Activated T-cell treated with anti-CD3 and anti-CD28 coated beads, Interleukin-2, amount 50 U/mL, for 24 hours (primary cell): ENCODE measurements around the gene DEGS1.
"Not testable (repeated sequence)": the region's sequence is repeated elsewhere in the genome, so short reads cannot be mapped to it uniquely, and the experiment has no call there.

ENCODE experiments used
- DNase-seq: peaks from one replicate; pipeline ENCODE4 v3.0.0-alpha.2; 2020
- H3K27ac Mint-ChIP-seq: 2 replicates; pipeline ENCODE4 v1.8.0; 2020; ENCODE audit warnings: mild to moderate bottlenecking, mixed read lengths
- H3K27me3 Mint-ChIP-seq: 2 replicates; pipeline ENCODE4 v1.8.0; 2020; ENCODE audit warnings: mixed read lengths
- H3K36me3 Mint-ChIP-seq: 2 replicates; pipeline ENCODE4 v1.8.0; 2020; ENCODE audit warnings: low read depth, mixed read lengths
- H3K4me1 Mint-ChIP-seq: 2 replicates; pipeline ENCODE4 v1.8.0; 2020; ENCODE audit warnings: low read depth, mixed read lengths
- H3K4me3 Mint-ChIP-seq: 2 replicates; pipeline ENCODE4 v1.8.0; 2020; ENCODE audit warnings: mild to moderate bottlenecking, moderate library complexity, mixed read lengths
- H3K9me3 Mint-ChIP-seq: 2 replicates; pipeline ENCODE4 v1.8.0; 2020; ENCODE audit warnings: mixed read lengths

The DEGS1 gene

GRCh38 chr1:224192082-224192788 is 9.2 kb downstream of the DEGS1 start:
- DNase-seq = no peak
- Mint-ChIP-seq H3K4me3 (no peak overlapping the region), H3K36me3 (peaks cover 61% of the 10 kb centered on the region), H3K4me1 (peaks cover 47% of the 10 kb centered on the region), H3K27me3 (no peaks in the 10 kb centered on the region), H3K9me3 (no peaks in the 10 kb centered on the region), H3K27ac (peak overlapping the region; percentile 94)

DNA sequence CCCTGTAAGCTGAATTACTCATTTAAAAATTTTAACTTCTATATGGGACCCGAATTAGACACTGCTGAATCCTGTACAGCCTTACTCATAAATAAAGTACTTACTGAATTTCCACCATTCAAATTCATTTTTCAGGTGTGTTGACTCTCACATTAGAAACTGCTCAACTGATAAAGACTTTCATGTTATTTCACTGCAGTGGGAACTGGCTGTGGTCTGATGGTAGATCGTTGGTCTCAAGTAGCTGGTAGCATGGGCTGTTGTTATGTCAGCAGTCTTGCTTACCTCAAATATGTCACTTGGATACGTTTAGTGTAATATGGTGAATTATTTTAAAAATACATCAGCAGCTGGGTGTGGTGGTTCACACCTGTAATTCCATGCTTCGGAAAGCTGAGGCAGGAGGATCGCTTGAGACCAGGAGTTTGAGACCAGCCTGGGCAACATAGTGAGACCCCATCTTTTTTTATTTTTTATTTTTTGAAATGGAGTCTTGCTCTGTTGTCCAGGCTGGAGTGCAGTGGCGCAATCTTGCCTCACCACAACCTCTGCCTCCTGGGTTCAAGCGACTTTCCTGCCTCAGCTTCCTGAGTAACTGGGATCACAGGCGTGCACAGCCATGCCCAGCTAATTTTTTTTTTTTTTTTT is 10.4 kb downstream of the DEGS1 start:
- Mint-ChIP-seq H3K9me3 (no peaks in the 10 kb centered on the region), H3K27ac (peak overlapping the region; percentile 72), H3K4me1 (peaks cover 39% of the 10 kb centered on the region), H3K4me3 (no peak overlapping the region), H3K27me3 (no peaks in the 10 kb centered on the region), H3K36me3 (peaks cover 54% of the 10 kb centered on the region)
- DNase-seq = no peak

DNA sequence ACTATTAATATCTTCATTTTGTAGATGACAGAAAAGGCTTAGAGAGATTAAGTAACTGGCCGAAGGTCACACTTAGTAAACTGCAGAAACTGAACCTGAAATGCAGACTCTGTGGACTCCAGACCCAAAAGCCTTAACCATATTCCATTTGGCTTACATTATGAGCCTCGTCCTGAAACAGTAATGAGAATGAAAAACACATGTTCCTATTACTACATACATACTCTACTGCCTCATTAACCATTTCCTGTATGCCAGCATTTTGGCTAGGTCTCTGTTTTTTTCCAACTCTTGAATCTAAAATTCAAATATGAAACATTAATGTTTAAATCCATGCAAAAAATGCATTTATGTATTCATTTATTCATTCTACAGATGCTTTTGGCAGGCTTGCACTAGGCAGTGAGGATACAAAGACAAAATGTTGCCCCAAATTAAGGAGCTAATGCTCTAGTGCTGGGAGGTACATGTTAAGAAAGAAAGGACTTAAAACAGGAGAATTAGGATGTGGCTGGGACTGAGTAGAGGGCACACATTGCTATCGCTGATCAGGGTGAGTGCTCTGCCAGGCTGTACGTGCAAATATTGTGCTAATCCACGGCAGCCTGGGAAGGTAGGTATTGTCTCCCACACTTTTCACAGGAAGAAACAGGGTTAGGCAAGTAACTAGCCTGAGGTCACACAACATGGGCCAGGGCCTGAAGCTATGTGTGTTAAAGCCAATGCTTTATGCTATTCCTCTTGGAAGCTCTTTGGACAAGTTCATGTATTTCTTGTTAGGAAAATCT is 14.0 kb downstream of the DEGS1 start:
- Mint-ChIP-seq H3K27me3 (no peaks in the 10 kb centered on the region), H3K9me3 (no peaks in the 10 kb centered on the region), H3K4me1 (peaks cover 20% of the 10 kb centered on the region), H3K27ac (peak overlapping the region; percentile 5), H3K4me3 (no peak overlapping the region), H3K36me3 (peaks cover 25% of the 10 kb centered on the region)
- no peak for DNase-seq

GRCh38 chr1:224198572-224198971 is 15.5 kb downstream of the DEGS1 start:
- no peak overlapping the region for H3K27ac Mint-ChIP-seq
- peaks cover 11% of the 10 kb centered on the region for H3K4me1 Mint-ChIP-seq
- peaks cover 13% of the 10 kb centered on the region for H3K36me3 Mint-ChIP-seq
- no peaks in the 10 kb centered on the region for H3K27me3 Mint-ChIP-seq
- H3K4me3 Mint-ChIP-seq = no peak overlapping the region
- no peak for DNase-seq
- H3K9me3 Mint-ChIP-seq = no peaks in the 10 kb centered on the region

DNA sequence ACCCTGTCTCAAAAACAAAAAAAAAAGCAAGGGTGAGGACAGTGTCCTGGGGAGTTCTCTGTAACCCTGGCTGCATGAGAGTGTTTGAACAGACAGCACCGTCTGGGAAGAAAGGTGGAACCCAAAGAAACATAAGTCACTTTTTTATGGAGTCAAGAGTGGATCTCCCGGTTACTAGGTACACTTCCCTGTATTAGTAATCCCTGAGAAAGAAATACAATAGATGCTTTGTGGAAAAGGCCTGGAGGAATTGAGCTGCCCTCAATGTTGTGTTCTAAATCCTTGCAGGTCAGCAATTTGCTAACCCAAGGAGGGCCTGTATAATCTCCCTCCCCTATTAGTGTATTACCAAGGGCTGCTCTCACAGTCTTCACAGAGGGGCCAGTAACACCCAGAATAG is 16.6 kb downstream of the DEGS1 start:
- H3K36me3 Mint-ChIP-seq = peaks cover 5% of the 10 kb centered on the region
- no peak for DNase-seq
- H3K27ac Mint-ChIP-seq = no peak overlapping the region
- H3K4me1 Mint-ChIP-seq = peaks cover 14% of the 10 kb centered on the region
- H3K4me3 Mint-ChIP-seq = no peak overlapping the region
- H3K27me3 Mint-ChIP-seq = no peaks in the 10 kb centered on the region
- H3K9me3 Mint-ChIP-seq = no peaks in the 10 kb centered on the region

- Mint-ChIP-seq H3K9me3 (no peaks in the 10 kb centered on the region), H3K4me1 (peaks cover 19% of the 10 kb centered on the region), H3K27me3 (no peaks in the 10 kb centered on the region), H3K27ac (no peak overlapping the region), H3K36me3 (no peaks in the 10 kb centered on the region), H3K4me3 (no peak overlapping the region)
- DNase-seq = no peak
These were observed 18.3 kb downstream of the DEGS1 start for GRCh38 chr1:224201383-224201782.

DNA sequence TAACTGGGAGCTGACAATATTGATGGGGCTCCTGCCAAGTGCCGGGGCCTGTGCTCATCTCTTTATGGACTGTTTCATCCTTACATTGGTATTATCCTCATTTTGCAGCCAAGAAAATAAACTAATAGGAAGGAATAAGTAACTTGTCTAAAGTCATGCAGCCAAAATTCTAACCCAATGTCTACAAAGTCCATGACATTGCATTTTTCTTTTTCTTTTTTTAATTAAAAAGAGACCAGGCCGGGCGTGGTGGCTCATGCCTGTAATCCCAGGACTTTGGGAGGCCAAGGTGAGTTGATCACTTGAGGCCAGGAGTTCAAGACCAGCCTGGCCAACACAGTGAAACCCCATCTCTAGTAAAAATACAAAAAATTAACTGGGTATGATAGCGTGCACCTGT is 18.8 kb downstream of the DEGS1 start:
- H3K36me3 Mint-ChIP-seq = no peaks in the 10 kb centered on the region
- H3K9me3 Mint-ChIP-seq = no peaks in the 10 kb centered on the region
- H3K4me3 Mint-ChIP-seq = no peak overlapping the region
- peaks cover 17% of the 10 kb centered on the region for H3K4me1 Mint-ChIP-seq
- no peak overlapping the region for H3K27ac Mint-ChIP-seq
- no peak for DNase-seq
- no peaks in the 10 kb centered on the region for H3K27me3 Mint-ChIP-seq

DNA sequence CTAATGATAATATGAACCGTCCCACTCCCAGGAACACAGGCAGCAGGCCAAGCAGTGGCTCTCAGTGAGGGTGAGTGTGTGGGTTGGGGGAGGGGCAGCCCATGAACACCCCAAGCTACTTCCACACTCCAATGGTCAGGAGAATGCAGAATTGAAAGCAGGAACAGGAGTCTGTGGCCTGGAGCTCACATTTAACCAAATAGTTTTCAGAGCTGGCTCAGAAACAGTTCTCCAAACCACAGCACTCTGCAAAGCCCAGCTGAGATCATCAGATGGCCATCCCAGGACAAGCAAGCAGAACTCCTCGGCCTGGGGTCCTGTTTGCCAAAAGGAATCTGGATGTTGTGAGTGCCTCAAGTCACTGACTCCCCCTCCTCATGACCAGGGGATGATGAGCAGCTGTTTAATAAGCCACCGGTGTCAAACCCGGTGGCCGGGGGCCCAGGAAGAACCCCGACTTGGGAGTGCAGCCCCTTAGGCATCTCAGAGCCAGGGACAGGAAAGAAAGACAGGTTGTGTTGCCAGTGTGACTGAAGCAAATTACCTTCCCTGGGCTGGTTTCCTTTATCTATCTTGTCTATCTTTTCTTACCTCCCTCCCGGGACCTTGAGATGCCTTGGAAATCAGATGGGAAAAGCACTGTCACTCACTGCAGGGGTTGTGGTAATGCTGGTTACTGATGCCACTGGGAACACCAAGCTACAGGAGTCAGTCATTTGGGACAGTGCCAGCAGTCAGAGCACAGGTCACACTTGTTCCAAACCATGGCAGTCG is 20.4 kb downstream of the DEGS1 start:
- H3K27ac Mint-ChIP-seq = no peak overlapping the region
- H3K4me3 Mint-ChIP-seq = no peak overlapping the region
- peaks cover 15% of the 10 kb centered on the region for H3K4me1 Mint-ChIP-seq
- no peaks in the 10 kb centered on the region for H3K27me3 Mint-ChIP-seq
- H3K36me3 Mint-ChIP-seq = no peaks in the 10 kb centered on the region
- DNase-seq = no peak
- no peaks in the 10 kb centered on the region for H3K9me3 Mint-ChIP-seq

DNA sequence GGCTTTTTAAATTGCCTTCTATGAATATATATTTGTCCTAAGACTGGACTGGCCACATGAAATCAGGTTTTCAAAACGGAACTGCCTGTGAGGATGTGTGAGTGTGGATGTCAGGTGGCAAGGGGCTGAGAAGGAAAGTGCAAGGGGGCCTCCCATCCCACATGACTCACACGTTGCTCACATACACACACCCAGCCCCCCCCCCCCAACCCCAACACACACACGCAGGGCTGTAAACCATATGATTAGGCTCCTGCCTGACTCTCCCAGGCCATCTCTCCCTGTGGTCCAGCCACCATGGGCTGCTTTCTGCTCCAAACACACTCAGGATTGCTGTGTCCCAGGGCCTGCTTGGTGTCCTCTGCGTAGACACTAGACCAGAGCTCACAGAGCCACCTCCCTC is 22.4 kb downstream of the DEGS1 start:
- DNase-seq = peak; percentile 48
- Mint-ChIP-seq H3K4me3 (peak overlapping the region; percentile 62), H3K36me3 (no peaks in the 10 kb centered on the region), H3K9me3 (no peaks in the 10 kb centered on the region), H3K4me1 (peaks cover 15% of the 10 kb centered on the region), H3K27me3 (no peaks in the 10 kb centered on the region), H3K27ac (peak overlapping the region; percentile 88)

GRCh38 chr1:224205931-224206538 is 23.0 kb downstream of the DEGS1 start:
- peak overlapping the region; percentile 88 for H3K27ac Mint-ChIP-seq
- not testable (repeated sequence) for H3K27me3 Mint-ChIP-seq, H3K4me3 Mint-ChIP-seq, DNase-seq, H3K36me3 Mint-ChIP-seq, H3K9me3 Mint-ChIP-seq
- H3K4me1 Mint-ChIP-seq = peaks cover 15% of the 10 kb centered on the region

- no peaks in the 10 kb centered on the region for H3K9me3 Mint-ChIP-seq
- H3K27ac Mint-ChIP-seq = no peak overlapping the region
- no peaks in the 10 kb centered on the region for H3K27me3 Mint-ChIP-seq
- no peaks in the 10 kb centered on the region for H3K36me3 Mint-ChIP-seq
- H3K4me3 Mint-ChIP-seq = no peak overlapping the region
- no peak for DNase-seq
- H3K4me1 Mint-ChIP-seq = peaks cover 4% of the 10 kb centered on the region
These were observed 28.3 kb downstream of the DEGS1 start for GRCh38 chr1:224211206-224211962.

GRCh38 chr1:224212618-224213061 is 29.6 kb downstream of the DEGS1 start:
- DNase-seq = no peak
- Mint-ChIP-seq H3K36me3 (no peaks in the 10 kb centered on the region), H3K4me3 (no peak overlapping the region), H3K27ac (no peak overlapping the region), H3K27me3 (no peaks in the 10 kb centered on the region), H3K9me3 (no peaks in the 10 kb centered on the region), H3K4me1 (peaks cover 4% of the 10 kb centered on the region)

DNA sequence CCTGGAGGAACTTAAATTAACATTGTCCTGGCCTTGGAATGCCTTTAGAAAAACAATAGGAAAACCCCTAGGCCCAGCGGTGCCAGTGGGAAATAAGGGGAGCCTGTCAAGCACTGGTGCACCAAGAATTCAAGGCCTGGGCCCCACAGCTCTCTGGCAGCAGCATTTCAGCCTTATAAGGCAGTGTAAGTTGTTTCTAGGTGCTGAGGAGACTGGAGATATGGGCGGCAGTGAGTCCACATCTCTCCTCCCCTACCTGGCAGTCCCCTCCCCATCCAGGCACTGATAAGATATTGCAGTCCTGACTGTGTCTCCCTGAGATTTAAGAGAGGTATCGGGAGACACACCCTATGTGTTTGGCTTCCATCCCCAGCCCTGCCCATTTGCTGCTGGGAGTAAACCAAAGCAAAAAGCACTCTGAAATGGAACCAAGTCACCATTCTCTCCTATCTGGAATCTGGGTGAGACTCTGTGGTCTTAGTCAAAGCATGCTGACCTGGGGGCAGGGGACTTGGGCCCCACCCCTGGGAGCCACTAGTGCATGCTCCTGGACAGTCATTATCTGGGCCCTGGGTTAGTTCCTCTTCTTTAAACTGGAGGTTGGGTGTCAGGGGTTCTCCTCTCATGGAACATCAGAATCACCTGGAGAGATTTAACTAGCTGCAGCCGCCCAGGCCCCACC is 30.5 kb downstream of the DEGS1 start:
- no peaks in the 10 kb centered on the region for H3K9me3 Mint-ChIP-seq
- H3K27me3 Mint-ChIP-seq = no peaks in the 10 kb centered on the region
- H3K36me3 Mint-ChIP-seq = no peaks in the 10 kb centered on the region
- peak overlapping the region; percentile 22 for H3K27ac Mint-ChIP-seq
- H3K4me1 Mint-ChIP-seq = peaks cover 4% of the 10 kb centered on the region
- no peak for DNase-seq
- H3K4me3 Mint-ChIP-seq = no peak overlapping the region
